Panc1 (cell line): ENCODE results near the gene RMND1. TPM values are rescaled to one million over a fixed set of nuclear protein-coding genes. Genes with fewer than 3 reads are reported as not detected.

ENCODE experiments used
- ATAC-seq: fragments of 200-7000 bp; cut with Tn5 transposase; 2 replicates; pipeline ENCODE4 v1.9.1; 2020; ENCODE audit warnings: mild to moderate bottlenecking, moderate library complexity
- BruUV-seq: library from RNA; stranded (reverse); fragments of 400-500 nt; replicated peaks from 2 replicates; lab custom pipeline; 2021; lab: Mats Ljungman, UMichigan
- CTCF ChIA-PET: fragments of 300-600 bp; sonication (Branson Sonifier 250); formaldehyde crosslinking; loops from one replicate; lab custom pipeline; 2022; ENCODE audit warnings: antibody characterized with exemption; lab: Charles Lee
- POLR2A ChIA-PET: fragments of 300-600 bp; sonication (Branson Sonifier 250); formaldehyde crosslinking; loops from one replicate; lab custom pipeline; 2022; ENCODE audit warnings: antibody characterized with exemption; lab: Charles Lee
- DNase-seq: peaks from one replicate; pipeline ENCODE4 v3.0.0-alpha.2; 2010; ENCODE audit warnings: low read depth, low spot score
- H3K27ac ChIP-seq: 2 replicates; pipeline ENCODE4 v1.5.1; 2011; ENCODE audit warnings: mild to moderate bottlenecking, low read length, inconsistent platforms
- H3K27me3 ChIP-seq: fragments of 200-500 bp; sonication (Bioruptor generic); 2 replicates; pipeline ENCODE4 v1.6.0; 2014; ENCODE audit warnings: low read length, inconsistent platforms; ENCODE audit not compliant: control insufficient read depth, insufficient read depth
- H3K36me3 ChIP-seq: fragments of 200-500 bp; sonication (Bioruptor generic); 2 replicates; pipeline ENCODE4 v1.5.1; 2014; ENCODE audit warnings: inconsistent platforms, mild to moderate bottlenecking, low read length, moderate library complexity; ENCODE audit not compliant: control insufficient read depth, insufficient read depth
- H3K4me1 ChIP-seq: 2 replicates; pipeline ENCODE4 v1.5.1; 2011; ENCODE audit warnings: inconsistent platforms, mild to moderate bottlenecking, low read length, moderate library complexity; ENCODE audit not compliant: control insufficient read depth, insufficient read depth
- H3K4me3 ChIP-seq, 2 experiments: 2 replicates each; pipeline ENCODE4 v1.5.1; 2011 to 2012; ENCODE audit warnings: low read depth in 2 of 2, low read length in 2 of 2, mild to moderate bottlenecking in 2 of 2, inconsistent platforms in 1 of 2, moderate library complexity in 1 of 2
- H3K9me3 ChIP-seq: fragments of 200-500 bp; sonication (Bioruptor generic); 2 replicates; pipeline ENCODE4 v1.5.1; 2014; ENCODE audit warnings: low read depth, mild to moderate bottlenecking, inconsistent platforms, low read length, moderate library complexity; ENCODE audit not compliant: control insufficient read depth, insufficient read depth
- CTCF ChIP-seq: fragments of 450-650 bp; IDR thresholded peaks from 2 replicates; pipeline ENCODE4 v1.5.1; 2017; ENCODE audit warnings: mild to moderate bottlenecking
- POLR2AphosphoS5 ChIP-seq: IDR thresholded peaks from 2 replicates; pipeline ENCODE4 v1.6.1; 2012; ENCODE audit warnings: mild to moderate bottlenecking, low read depth, low read length, moderate library complexity
- REST ChIP-seq, 2 experiments: IDR thresholded peaks; 2 replicates each; pipeline ENCODE4 v1.6.1; 2011 to 2012; ENCODE audit warnings: low read depth in 2 of 2, control low read depth in 1 of 2, low read length in 1 of 2, mild to moderate bottlenecking in 1 of 2, moderate library complexity in 1 of 2; ENCODE audit not compliant: insufficient read depth in 1 of 2
- SIN3A ChIP-seq: IDR thresholded peaks from 2 replicates; pipeline ENCODE4 v1.6.1; 2012; ENCODE audit warnings: low read depth, mild to moderate bottlenecking, low read length, moderate library complexity, borderline replicate concordance; ENCODE audit not compliant: insufficient read depth
- TCF7L2 ChIP-seq: IDR thresholded peaks from 2 replicates; pipeline ENCODE4 v1.6.1; 2011; ENCODE audit warnings: mild to moderate bottlenecking, low read depth, low read length, inconsistent platforms
- in situ Hi-C: cut with HindIII; loops from 2 replicates; pipeline ENCODE4 v1.10.0; 2016; ENCODE audit warnings: low sequenced_read_pairs, low pct_unique_long_range_greater_than_20kb
- intact Hi-C: fragments of 100-400 bp; cut with micrococcal nuclease; formaldehyde crosslinking; loops from one replicate; pipeline ENCODE4 v1.10.0; 2022; ENCODE audit not compliant: unreplicated experiment
- total RNA-seq: library from RNA; stranded (reverse); gene quantifications from one replicate; pipeline ENCODE4 v1.2.1, GENCODE V29; 2021; ENCODE audit not compliant: unreplicated experiment

RMND1 gene
- total RNA-seq, 1 experiment from 2014 or later: 16.1 TPM

- intact Hi-C loops (no loop called here), in situ Hi-C loops (no loop called here)
- Histone ChIP-seq H3K27ac (no peak overlapping the region), H3K4me1 (no peaks in the 10 kb centered on the region), H3K4me3 (no peak overlapping the region), H3K27me3 (no peaks in the 10 kb centered on the region), H3K9me3 (no peaks in the 10 kb centered on the region), H3K36me3 (no peaks in the 10 kb centered on the region)
- no TSS peak for BruUV-seq
- POLR2A ChIA-PET: no interaction called here
- ATAC-seq: no peak
- no peak for DNase-seq
- CTCF ChIA-PET: no interaction called here
- TF ChIP-seq CTCF: no peak
- no peak for TF ChIP-seq REST (IDR thresholded peaks at IDR 0.05; ENCODE audit: insufficient read depth in 1 of 2, low read depth in 2 of 2, low read length in 1 of 2)
- TF ChIP-seq SIN3A: no peak
- TF ChIP-seq POLR2AphosphoS5: no peak
- TF ChIP-seq TCF7L2: no peak
Observed at GRCh38 chr6:151478670-151479069, 26.7 kb upstream of the RMND1 start.

- intact Hi-C loops: no loop called here
- POLR2A ChIA-PET: no interaction called here
- DNase-seq (no peak), ATAC-seq (no peak)
- no peak for TF ChIP-seq TCF7L2
- TF ChIP-seq SIN3A: no peak
- no peak for TF ChIP-seq POLR2AphosphoS5
- TF ChIP-seq REST (IDR thresholded peaks at IDR 0.05; ENCODE audit: insufficient read depth in 1 of 2, low read depth in 2 of 2, low read length in 1 of 2): no peak
- TF ChIP-seq CTCF: no peak
- CTCF ChIA-PET: no interaction called here
- Histone ChIP-seq H3K4me3 (no peak overlapping the region), H3K9me3 (no peaks in the 10 kb centered on the region), H3K4me1 (no peaks in the 10 kb centered on the region), H3K27me3 (no peaks in the 10 kb centered on the region), H3K36me3 (no peaks in the 10 kb centered on the region), H3K27ac (no peak overlapping the region)
- BruUV-seq: no TSS peak
- in situ Hi-C loops: no loop called here
Observed at GRCh38 chr6:151477726-151478125, 25.8 kb upstream of the RMND1 start.
